ENCODE results near the gene NOL4L.
"Not testable (repeated sequence)": the region's sequence is repeated elsewhere in the genome, so short reads cannot be mapped to it uniquely, and the experiment has no call there.

NOL4L gene

DNA sequence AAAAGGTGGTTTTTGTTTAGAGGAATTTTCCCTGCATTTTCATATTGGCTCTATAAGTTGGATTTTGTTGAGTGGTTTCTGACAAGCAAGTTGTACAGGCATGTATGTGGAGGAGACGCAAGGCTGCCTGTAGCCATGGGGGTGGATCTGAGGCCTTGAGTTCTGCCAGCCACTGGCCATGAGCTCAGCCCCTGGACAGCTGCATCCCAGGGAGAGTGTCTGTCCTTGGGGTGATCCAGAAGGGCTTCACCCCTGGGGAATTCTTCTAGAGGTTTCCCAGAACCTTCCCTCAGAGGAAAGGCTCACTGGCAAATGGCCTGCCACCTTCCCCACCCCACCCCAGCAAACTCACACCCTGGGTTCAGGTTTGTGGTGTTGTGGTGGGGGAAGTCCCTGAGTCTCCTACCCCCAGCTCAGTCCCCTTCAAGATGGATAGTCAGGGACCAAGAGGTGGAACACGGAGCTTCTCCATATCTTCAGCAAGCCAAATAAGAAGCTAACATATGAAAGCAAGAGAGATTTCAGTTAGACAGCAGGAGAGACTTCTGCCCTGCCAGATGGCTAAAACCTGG, 11.6 kb upstream of the NOL4L start:
- DNase-seq (ENCODE audit: low read depth), result no peak

DNA sequence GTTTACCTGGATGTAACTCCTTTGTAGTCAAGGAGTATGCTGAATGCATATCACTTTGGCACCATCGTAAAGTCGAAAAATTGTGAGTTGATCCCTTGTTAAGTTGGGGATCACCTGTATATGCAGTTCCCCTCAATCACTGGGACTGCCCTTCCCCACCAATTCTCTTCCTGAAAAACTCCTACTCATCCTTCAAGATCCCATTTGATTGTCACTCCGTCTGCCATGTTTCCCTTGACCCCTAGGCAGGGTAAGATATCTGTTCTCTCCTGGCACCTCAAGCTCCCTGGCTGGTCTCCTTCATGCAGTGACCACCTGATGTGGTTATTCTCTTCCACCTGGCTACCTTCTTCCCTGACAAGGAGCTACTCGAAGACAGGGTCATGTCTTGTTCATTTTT, 10.0 kb upstream of the NOL4L start:
- no peak for DNase-seq (ENCODE audit: low read depth)

DNA sequence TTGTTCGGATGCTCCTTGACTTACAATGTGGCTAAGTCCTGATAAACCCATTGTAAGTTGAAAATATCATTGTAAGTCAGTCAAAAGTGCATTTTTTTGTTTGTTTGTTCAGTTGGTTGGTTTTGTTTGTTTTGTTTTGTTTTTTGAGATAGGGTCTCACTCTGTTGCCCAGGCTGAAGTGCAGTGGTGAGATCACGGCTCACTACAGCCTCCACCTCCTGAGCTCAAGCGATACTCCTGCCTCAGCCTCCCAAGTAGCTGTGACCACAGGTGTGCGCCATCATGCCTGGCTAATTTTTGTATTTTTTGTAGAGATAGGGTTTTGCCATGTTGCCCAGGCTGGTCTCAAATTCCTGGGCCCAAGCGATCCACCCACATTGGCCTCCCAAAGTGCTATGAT, 9.5 kb upstream of the NOL4L start:
- not testable (repeated sequence) for DNase-seq (ENCODE audit: low read depth)

GRCh38 chr20:32594204-32594603, 9.1 kb upstream of the NOL4L start:
- no peak for DNase-seq (ENCODE audit: low read depth)

DNA sequence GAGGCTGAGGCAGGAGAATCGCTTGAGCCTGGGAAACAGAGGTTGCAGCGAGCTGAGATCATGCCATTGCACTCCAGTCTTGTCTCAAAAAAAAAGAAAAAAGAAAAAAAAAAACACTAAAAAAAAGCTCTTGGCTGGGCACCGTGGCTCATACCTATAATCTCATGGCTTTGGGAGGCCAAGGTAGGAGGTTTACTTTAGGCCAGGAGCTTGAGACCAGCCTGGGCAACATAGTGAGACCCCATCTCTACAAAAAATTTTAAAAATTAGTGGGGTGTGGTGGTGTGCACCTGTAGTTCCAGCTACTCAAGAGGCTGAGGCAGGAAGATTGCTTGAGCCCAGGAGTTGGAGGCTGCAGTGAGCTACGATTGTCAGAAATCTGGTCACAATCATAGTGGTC, 7.5 kb upstream of the NOL4L start:
- DNase-seq (ENCODE audit: low read depth), result not testable (repeated sequence)

DNA sequence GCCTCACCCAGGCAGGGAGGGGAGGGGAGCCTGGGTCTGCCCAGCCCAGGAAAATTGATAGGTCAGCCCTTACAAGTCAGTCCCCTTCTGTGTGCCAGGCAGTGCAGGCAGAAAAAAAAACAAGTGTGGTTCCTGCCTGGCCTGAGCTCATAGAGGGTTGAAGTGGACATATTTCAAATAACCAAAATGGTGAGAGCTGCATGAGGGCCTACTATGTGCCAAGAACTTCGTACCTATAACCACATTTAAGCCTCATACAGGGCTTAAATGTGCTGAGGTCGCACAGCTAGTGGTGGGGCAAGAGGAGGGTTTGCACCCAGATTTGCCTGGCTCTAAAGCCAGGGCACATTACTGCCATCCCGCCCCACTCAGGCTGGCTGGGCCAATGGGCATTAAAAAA, 6.9 kb upstream of the NOL4L start:
- no peak for DNase-seq (ENCODE audit: low read depth)

GRCh38 chr20:32589769-32590168, 4.6 kb upstream of the NOL4L start:
- no peak for DNase-seq (ENCODE audit: low read depth)

- no peak for DNase-seq (ENCODE audit: low read depth)
Observed at GRCh38 chr20:32589256-32589655, 4.1 kb upstream of the NOL4L start.

- no peak for DNase-seq (ENCODE audit: low read depth)
Observed at GRCh38 chr20:32588040-32588439, 2.9 kb upstream of the NOL4L start.

DNA sequence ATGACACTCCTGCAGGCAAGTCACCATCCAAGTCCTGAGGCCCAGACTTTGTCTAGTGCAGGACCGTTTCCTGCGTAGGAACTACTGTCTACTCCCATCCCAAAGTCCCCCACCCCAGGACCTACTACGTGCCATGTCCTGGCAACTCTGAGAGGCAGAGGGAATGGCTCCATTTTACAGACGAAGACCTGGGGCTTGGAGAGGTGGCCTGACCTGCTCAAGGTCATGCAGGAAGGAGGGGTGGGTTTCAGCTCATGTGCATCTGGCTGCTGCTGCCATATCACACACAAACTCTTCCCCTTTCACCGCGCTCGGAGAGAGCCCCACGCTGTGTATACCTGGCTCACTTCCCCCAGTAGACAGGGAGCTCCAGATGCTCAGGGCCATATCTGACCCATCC, 1.2 kb upstream of the NOL4L start:
- DNase-seq (ENCODE audit: low read depth), result no peak

DNA sequence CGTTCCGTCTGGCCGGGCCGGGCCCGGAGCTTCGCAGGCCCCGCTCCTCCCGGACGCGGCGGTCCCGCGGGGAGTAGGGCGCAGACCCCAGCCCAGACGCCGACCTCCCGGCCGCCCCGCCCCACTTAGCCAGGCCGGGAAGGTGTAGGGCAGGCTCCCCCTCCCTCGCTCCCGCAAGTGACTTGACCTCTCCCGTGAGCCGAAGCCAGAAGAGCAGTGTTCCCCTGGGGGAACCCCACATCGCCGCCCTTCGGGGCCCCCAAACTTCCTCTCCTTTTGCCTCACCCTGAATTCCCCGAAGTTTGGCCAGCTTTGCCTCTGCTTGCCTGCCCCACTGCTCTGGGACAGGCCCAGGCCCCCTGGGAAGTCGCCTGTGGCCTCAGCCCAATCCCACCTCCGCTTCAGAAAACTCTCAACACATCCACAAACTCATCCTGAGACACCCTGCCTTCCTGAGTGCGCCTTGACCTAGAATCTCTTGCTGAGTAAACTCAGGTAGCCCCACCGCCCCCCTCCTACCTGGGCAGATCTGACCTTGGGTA, 524 bp upstream of the NOL4L start:
- no peak for DNase-seq (ENCODE audit: low read depth)

DNA sequence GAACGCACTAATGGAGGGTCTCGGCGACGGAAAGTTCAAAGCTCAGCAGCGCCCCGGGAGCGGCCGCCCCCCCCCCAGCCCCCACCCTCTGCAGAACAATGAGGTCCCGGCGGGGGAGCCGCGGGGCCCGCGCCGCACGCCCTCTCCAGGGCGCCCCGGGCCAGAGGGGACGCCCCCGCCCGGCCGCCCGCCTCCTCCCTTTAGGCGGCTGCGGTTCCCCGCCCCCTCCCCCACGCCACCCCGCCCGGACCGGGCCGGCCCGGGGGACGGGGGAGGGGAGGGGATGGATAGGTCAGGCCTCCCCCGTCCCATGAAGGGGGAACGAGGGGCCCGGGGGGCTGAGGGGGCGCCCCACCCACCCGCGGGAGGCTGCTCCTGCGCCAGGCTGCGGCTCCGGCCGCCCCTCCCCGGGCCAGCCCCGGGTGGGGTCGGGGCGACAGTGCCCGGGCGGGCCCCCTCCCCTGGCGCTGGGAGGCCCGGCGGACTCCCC, 1.5 kb downstream of the NOL4L start:
- DNase-seq (ENCODE audit: low read depth), result no peak

DNA sequence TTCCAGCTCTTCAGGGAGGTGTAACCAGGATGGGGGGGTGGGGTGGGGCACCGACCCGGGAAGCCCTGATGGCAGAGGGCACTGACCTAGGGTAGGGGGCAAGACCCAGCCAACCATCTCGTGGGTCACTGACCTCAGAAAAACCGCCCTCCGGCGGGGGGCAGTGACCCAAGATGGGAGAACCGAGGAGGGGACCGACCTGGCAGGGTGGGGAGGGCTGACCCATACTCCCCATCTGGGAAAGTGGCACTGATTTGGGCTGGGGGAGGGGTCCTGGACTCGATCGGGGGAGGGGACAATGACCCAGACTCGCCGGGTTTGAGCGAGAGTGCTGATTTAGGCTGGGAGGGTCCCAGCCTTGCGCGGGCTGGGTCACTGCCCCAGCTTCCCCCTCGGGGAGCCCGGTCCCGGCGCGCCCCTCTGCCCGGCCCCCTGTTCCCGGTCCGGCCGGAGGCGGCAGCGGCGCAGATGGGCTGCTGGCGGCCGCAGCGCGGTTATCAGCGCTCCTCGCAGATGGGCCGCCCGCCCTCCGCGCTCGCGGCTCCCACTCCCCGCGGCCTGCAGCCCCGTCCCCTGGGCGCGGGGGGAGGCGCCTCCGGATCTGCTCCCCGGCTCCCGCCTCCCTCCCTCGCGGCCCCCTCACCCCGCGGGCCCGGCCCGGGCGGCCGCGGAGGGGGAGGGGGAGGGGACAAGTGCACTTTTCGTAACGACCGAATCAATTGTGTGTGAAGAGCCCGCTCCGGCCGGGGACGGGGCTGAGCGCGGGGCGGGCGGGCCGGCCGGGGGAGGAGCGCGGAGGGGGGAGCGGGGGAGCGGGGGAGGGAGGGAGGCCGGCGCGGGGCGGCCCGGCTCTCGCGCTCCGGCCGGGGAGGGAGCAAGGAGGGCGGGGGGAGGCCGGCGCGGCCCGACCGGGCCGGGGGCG, 2.2 kb downstream of the NOL4L start:
- DNase-seq (ENCODE audit: low read depth), result no peak

GRCh38 chr20:32581839-32582658, 3.1 kb downstream of the NOL4L start:
- no peak for DNase-seq (ENCODE audit: low read depth)

- no peak for DNase-seq (ENCODE audit: low read depth)
Observed at GRCh38 chr20:32580970-32581838, 3.9 kb downstream of the NOL4L start.

DNA sequence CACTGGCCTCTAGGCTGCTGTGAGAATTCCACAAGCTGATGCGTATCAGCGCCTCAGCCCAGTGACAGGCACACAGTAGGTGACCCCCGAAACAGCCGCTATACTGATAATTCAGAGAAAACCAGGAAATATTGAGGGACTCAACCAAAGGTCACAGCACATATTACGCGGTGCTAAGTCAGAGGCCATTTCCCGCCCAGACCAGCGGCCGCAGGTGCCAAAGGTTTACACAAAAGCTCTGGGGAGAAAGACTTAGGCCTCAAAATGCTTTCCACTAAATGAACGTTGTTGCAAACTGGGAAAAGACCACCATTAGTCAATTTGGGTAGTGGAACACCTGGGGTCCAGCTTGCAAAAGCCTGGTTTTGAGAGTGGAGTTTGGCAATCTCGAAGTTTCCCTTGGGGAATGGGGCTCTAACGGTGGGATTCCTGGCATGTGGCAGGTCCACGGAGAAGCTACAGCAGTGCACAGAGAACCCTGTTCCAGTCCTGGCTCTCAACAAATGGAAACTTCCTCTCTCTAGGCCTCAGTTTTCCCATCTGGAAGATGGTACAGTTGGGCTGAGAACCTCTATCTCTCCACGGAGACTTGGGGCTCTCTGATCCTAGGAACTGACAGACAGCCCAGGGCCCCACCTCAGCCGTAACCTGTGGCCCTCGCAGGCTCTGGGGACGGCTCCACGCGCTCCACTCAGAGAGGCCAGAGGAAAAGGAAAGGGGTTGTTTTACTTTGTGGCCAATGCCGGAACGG, 4.7 kb downstream of the NOL4L start:
- no peak for DNase-seq (ENCODE audit: low read depth)

GRCh38 chr20:32578840-32579390, 6.2 kb downstream of the NOL4L start:
- DNase-seq (ENCODE audit: low read depth), result no peak

DNA sequence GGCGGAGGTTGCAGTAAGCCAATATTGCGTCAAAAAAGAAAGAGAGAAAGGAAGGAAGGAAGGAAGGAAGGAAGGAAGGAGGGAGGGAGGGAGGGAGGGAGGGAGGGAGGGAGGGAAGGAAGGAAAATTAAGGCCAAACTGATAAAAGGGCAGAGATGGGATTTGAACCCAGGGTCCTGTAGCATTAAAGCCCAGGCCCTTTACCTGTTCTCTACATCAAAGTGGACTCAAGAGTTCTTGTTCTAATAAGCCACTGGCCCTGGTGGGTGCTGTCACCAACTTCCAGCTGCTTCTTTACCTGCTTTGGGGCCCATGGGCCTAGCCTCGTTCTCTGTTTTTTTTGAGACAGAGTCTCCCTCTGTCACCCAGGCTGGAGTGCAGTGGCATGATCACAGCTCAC, 7.1 kb downstream of the NOL4L start:
- not testable (repeated sequence) for DNase-seq (ENCODE audit: low read depth)

- DNase-seq (ENCODE audit: low read depth), result no peak
Observed at GRCh38 chr20:32577657-32578056, 7.5 kb downstream of the NOL4L start.

DNA sequence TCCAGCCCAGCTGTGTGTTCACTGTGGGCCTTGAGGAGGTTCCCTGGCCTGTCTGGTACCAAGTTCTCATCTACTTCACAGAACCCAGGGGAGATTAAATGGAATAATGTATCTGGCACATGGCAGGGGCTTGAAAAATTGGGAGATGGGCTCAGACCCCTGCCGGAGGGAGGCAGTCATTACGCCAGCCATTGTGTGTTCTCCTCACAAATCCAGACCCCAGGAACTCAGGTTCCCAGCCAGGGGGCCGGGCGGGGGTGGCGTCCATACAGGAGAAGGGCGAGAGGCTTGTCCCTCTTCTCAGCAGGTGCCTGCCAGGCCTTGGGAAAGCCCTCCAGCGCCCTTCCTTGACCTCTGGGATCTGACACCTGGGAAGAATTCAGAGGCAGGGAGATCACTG, 8.1 kb downstream of the NOL4L start:
- no peak for DNase-seq (ENCODE audit: low read depth)
